Suprapubic skin (tissue), 4 donors: ENCODE data around the gene EVI5L.

ENCODE experiments used
- CTCF ChIP-seq, 2 donors: fragments of 200-600 bp in 1 of 2; fragments of 450-650 bp in 1 of 2; sonication (generic) in 1 of 2; IDR thresholded peaks; one replicate each; pipeline ENCODE4 v1.5.1; 2016 to 2019; ENCODE audit warnings: antibody characterized with exemption in 2 of 2, mild to moderate bottlenecking in 1 of 2, moderate library complexity in 1 of 2
- POLR2A ChIP-seq, 2 donors: fragments of 450-650 bp; IDR thresholded peaks; one replicate each; pipeline ENCODE4 v1.6.1; 2017; ENCODE audit warnings: antibody characterized with exemption in 2 of 2, mild to moderate bottlenecking in 2 of 2, moderate library complexity in 2 of 2
- POLR2AphosphoS5 ChIP-seq, 3 donors: sonication (generic); formaldehyde crosslinking; IDR thresholded peaks; one replicate each; pipeline ENCODE4 v1.6.1; 2017; ENCODE audit warnings: antibody characterized with exemption in 3 of 3

GRCh38 chr19:7845390-7846154 is 15.6 kb downstream of the EVI5L start:
- no peak for TF ChIP-seq CTCF (IDR thresholded peaks at IDR 0.05)
- no peak for TF ChIP-seq POLR2A (IDR thresholded peaks at IDR 0.05)
- no peak for TF ChIP-seq POLR2AphosphoS5 (IDR thresholded peaks at IDR 0.05)
